ENCODE data around the gene ITIH4.

DNA sequence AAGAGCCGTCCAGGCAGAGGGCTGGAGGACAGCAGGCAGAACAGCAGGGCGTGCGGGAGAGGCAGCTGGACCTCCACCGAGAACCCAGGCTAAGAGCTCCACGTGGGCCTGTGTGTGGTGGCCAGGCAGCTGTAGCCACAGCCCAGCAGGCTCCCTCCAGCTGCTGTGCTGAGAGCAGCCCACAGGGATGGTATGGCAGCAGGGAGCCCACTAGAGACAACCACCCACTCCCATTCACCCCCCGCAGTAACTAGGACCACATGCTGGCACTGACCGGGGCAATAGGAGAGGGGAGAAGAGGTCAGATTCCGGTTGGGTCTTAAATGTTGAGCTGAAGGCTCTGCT, 29.9 kb upstream of the ITIH4 start:
- no peak for TF ChIP-seq EZH2 (IDR thresholded peaks at IDR 0.05; ENCODE audit: borderline replicate concordance, low read depth, low read length, severe bottlenecking)
- TF ChIP-seq, protein P1, sequence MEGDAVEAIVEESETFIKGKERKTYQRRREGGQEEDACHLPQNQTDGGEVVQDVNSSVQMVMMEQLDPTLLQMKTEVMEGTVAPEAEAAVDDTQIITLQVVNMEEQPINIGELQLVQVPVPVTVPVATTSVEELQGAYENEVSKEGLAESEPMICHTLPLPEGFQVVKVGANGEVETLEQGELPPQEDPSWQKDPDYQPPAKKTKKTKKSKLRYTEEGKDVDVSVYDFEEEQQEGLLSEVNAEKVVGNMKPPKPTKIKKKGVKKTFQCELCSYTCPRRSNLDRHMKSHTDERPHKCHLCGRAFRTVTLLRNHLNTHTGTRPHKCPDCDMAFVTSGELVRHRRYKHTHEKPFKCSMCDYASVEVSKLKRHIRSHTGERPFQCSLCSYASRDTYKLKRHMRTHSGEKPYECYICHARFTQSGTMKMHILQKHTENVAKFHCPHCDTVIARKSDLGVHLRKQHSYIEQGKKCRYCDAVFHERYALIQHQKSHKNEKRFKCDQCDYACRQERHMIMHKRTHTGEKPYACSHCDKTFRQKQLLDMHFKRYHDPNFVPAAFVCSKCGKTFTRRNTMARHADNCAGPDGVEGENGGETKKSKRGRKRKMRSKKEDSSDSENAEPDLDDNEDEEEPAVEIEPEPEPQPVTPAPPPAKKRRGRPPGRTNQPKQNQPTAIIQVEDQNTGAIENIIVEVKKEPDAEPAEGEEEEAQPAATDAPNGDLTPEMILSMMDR (IDR thresholded peaks at IDR 0.05; ENCODE audit: borderline replicate concordance, extremely low read depth, low read length, poor library complexity, severe bottlenecking) = no peak

Data from DND-41 (cell line).